OCI-LY7 (cell line): ENCODE data around the gene BRD9.

Experiments
- EZH2phosphoT487 ChIP-seq: fragments of 200-600 bp; sonication (generic); IDR thresholded peaks from 2 replicates; pipeline ENCODE4 v1.6.1; 2018; ENCODE audit warnings: low read depth, borderline replicate concordance, mild to moderate bottlenecking, mixed run types, antibody characterized with exemption, low read length, moderate library complexity, mixed read lengths
- TF ChIP-seq, protein P1 (sequence below): fragments of 200-600 bp; sonication (generic); conservative IDR thresholded peaks from 2 replicates; pipeline ENCODE4 v1.5.1; 2014; ENCODE audit warnings: mild to moderate bottlenecking, antibody characterized with exemption, low read length, moderate library complexity, mixed read lengths

DNA sequence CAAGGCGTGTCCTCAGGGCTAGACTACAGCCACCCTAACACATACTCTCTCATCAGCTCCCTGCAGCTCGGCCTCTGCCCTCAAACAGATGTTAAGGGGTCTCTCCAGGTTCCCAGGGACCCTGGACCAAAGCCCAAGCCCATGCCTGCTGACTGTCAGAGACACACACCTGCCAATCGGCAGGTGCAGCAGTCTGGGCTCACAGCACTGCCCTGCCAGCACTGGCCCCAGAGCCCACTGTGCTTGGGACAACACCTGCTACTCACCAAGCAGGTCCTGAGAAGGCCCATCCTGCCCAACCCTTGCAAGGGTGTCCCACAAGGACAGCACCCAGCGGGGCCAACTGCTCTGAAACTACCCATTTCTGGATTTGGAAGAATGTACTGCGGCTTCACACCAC, 21.6 kb downstream of the BRD9 start:
- TF ChIP-seq, protein P1, sequence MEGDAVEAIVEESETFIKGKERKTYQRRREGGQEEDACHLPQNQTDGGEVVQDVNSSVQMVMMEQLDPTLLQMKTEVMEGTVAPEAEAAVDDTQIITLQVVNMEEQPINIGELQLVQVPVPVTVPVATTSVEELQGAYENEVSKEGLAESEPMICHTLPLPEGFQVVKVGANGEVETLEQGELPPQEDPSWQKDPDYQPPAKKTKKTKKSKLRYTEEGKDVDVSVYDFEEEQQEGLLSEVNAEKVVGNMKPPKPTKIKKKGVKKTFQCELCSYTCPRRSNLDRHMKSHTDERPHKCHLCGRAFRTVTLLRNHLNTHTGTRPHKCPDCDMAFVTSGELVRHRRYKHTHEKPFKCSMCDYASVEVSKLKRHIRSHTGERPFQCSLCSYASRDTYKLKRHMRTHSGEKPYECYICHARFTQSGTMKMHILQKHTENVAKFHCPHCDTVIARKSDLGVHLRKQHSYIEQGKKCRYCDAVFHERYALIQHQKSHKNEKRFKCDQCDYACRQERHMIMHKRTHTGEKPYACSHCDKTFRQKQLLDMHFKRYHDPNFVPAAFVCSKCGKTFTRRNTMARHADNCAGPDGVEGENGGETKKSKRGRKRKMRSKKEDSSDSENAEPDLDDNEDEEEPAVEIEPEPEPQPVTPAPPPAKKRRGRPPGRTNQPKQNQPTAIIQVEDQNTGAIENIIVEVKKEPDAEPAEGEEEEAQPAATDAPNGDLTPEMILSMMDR: no peak
- no peak for TF ChIP-seq EZH2phosphoT487
